Astrocyte (in vitro differentiated cells and primary cell): ENCODE data around the gene SURF6.

ENCODE experiments used
- EZH2 ChIP-seq: IDR thresholded peaks from 2 replicates; pipeline ENCODE4 v1.6.1; 2012; ENCODE audit warnings: mild to moderate bottlenecking, low read length, inconsistent platforms; ENCODE audit not compliant: insufficient read depth
- TF ChIP-seq, protein P1 (sequence below): IDR thresholded peaks from 2 replicates; pipeline ENCODE4 v1.5.1; 2011; ENCODE audit warnings: low read depth, mild to moderate bottlenecking, inconsistent platforms, low read length, moderate library complexity; ENCODE audit not compliant: insufficient read depth

DNA sequence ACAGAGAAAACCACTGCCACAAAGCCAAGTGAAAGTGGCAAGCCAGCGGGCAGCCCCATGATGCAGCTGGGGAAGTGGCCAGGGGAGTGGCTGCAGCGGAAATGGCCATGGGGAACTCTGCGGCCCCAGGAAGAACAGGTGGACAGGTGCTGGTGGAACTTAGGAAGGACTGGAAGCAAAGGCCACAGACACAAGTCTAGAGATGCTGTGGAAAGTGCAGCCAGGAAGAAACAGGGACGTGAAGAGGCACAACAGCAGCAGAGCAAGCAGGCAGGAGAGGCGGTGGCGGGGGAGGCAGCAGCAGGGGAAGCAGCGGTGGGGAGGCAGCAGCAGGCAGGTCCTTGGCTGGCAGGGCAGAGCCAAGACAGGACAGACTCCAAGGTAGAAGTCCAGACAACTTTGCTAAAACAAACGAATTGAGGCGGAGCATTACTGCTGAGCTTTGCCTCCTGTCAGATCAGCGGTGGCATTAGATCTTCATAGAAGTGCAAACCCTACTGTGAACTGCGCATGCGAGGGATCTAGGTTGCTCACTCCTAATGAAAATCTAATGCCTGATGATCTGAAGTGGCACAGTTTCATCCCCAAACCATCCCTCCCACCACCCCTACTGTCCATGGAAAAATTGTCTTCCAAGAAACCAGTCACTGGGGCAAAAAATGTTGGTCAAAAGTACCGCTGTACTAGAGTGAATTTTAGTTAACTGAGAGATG is 11.8 kb downstream of the SURF6 start:
- TF ChIP-seq, protein P1, sequence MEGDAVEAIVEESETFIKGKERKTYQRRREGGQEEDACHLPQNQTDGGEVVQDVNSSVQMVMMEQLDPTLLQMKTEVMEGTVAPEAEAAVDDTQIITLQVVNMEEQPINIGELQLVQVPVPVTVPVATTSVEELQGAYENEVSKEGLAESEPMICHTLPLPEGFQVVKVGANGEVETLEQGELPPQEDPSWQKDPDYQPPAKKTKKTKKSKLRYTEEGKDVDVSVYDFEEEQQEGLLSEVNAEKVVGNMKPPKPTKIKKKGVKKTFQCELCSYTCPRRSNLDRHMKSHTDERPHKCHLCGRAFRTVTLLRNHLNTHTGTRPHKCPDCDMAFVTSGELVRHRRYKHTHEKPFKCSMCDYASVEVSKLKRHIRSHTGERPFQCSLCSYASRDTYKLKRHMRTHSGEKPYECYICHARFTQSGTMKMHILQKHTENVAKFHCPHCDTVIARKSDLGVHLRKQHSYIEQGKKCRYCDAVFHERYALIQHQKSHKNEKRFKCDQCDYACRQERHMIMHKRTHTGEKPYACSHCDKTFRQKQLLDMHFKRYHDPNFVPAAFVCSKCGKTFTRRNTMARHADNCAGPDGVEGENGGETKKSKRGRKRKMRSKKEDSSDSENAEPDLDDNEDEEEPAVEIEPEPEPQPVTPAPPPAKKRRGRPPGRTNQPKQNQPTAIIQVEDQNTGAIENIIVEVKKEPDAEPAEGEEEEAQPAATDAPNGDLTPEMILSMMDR, result no peak
- TF ChIP-seq EZH2, result no peak
